GM18526 (cell line): ENCODE data around the gene ZBTB46.

Experiments used
- POLR2A ChIP-seq: IDR thresholded peaks from 3 replicates; pipeline ENCODE4 v1.6.1; 2011; ENCODE audit not compliant: insufficient read length; ENCODE audit errors: extremely low read depth

The ZBTB46 gene

DNA sequence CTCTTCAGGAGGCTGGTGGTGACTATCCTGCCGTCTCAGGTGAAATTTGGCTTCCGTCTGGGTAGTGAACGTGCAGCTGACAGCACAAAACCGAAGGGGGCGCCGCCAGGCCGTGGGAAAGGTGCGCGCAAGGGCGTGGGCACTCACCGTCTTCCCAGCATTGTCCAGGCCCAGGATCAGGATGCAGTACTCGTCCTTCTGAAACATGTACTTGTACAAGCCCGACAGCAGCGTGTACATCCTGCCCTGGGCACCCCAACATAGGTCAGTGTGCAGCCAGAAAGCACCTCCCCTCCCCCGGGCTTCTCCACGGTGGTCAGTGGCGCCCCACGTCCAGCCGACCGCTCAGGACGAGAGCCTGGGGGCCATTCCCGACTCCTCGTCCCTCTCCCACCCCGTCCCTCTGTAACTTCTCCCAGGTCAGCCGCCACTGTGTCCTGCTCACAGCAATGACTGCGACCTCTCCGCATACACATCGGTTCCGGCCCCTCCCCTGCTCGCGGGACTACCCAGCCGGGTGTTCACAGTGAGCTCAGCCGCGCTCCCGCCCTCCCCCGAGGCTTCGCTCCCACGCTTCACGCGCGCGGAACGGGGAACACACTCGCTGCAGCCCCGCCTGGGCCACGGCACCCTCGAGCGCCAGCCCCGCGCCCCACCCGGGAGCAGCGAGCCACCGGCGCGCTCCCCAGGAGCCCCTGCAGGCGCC is 124.1 kb downstream of the ZBTB46 start:
- no peak for TF ChIP-seq POLR2A

- TF ChIP-seq POLR2A: no peak
Observed at GRCh38 chr20:63706027-63706695, 124.9 kb downstream of the ZBTB46 start.

DNA sequence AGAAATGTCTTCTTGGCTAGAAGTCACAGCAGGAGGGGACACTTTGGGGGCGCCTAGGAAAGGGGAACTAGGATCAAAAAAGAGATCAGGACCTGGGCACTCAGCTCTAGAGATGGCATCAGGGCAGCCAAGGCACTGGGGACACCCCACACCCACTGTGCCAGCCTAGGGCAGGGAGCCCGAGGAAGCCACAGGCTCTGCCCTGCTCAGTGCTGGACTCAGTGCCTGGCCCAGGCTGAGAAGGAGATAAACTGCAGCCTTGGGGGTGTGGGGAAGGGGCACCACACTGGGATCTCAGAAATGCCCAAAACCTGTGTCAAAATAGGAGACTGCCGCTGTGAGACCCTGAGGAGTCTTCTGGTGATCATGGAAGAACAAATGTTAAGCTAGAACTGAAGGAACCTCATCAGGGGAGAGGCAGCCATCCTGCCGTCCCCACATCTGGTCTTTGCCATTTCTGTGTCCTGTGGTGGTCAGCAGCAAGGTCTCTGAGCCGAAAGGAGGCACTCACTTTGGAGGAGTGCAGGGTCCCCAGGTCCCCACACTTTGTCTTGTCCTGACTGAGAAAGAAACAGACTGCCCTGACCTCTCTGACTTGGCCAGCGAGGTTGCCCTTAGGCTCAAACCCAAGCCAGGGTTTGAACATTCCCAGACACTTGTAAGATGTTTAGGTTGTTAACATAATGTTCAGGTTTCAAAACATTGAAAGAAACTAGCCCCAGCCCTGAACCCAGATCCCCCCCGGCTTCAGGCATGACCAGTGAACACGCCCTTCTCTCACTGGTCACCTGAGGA is 125.6 kb downstream of the ZBTB46 start:
- no peak for TF ChIP-seq POLR2A

DNA sequence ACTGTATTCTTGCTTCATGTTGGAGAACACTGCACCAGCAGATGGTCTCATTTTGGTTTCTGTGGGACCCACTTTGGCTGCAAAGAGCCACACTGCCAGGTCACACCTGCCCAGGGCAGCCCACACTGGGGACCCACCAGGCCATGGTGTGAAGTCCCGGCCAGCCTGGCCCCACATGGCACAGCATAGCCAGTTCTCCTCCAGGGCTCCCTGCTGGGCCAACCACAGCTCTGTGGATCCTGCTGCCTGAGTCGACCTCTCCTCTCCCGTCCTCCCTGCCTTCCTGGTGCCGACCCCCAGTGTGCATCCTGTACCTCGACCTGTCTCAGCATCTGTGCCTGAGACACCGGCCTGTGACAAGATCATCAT is 126.3 kb downstream of the ZBTB46 start:
- TF ChIP-seq POLR2A: no peak

GRCh38 chr20:63703976-63704748 is 126.9 kb downstream of the ZBTB46 start:
- no peak for TF ChIP-seq POLR2A

- no peak for TF ChIP-seq POLR2A
Observed at GRCh38 chr20:63703471-63703975, 127.5 kb downstream of the ZBTB46 start.

- TF ChIP-seq POLR2A: no peak
Observed at GRCh38 chr20:63702751-63703470, 128.2 kb downstream of the ZBTB46 start.

- TF ChIP-seq POLR2A: no peak
Observed at GRCh38 chr20:63702036-63702665, 128.9 kb downstream of the ZBTB46 start.

DNA sequence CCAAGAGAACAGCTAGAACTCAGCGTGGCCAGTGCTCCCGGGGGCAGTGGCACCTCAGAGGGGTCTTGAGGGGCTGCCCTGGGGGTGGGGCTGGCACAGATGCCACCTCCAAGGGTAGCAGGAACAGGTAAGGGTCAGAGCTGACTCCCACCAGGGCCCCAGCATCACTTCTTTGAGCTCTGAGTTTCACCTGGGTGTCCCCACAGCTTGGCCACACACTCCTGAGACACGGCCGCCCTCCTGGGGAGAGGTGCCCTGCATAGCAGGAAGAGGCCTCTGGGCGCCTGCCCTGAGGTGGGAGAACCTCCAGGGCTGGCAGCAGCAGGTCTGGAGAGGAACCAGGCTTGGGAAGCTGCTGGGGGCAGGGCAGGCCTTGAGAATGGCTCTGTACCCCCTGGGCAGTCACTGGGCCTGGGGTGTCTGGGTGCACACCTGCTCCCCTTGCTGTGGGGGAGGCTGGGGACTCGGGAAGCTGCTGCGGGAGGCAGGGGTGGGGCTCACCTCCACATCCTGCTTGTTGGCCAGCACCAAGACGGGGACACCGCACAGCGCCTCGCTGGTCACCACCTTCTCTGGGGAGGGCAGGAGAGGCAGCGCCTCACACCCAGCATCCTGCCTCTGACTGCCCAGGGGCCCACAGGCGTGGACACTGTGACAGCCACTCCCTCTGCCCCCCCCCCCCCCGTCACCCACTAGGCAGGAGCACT is 129.6 kb downstream of the ZBTB46 start:
- no peak for TF ChIP-seq POLR2A

- no peak for TF ChIP-seq POLR2A
Observed at GRCh38 chr20:63701051-63701328, 130.1 kb downstream of the ZBTB46 start.

DNA sequence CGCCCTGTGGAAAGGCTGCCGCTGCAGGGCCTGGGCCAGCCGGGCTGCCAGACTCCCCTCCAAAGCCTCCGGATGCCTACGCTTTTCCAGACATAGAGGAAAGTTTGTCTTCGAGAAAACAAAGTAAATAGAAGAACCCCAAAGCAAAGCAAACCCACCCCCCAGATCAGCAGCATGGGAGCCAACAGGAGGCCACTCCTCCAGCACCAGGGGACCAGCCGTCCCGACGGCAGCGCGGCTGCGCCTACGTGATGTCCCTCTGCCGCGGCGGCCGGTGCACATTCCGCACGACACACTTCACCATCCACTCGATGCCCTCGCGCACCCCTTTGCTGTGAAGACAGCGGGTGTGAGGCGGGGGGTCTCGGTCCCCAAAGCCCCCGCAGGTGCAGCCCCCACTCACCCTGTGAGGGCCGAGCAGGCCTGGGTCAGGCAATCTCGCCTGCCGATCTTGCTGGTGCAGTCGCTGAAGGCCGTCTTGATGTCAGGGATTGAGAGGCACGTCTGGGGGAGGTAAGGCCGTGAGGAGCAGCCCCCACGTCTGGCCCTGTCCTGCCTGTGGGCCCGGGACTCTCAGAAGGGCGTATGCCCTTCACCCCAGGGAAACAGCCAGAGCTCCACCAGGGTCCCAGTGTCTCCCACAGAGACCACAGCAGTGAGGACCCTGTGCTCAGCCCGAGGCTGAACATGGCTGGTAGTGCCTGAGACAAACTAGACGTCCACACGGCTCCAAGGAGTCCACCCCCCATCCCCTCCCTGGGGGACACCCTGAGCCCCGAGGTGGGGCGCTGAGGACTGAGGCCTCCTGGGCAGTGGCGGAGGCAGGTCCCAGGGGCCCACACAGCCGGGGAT is 130.6 kb downstream of the ZBTB46 start:
- TF ChIP-seq POLR2A: no peak

- TF ChIP-seq POLR2A: no peak
Observed at GRCh38 chr20:63699466-63700198, 131.4 kb downstream of the ZBTB46 start.
